Progenitor cell of endocrine pancreas (in vitro differentiated cells): ENCODE measurements around the gene SIDT2. TPM values are rescaled to one million over a fixed set of nuclear protein-coding genes. Genes with fewer than 3 reads are reported as not detected.

Source experiments
- DNase-seq: peaks from one replicate; pipeline ENCODE4 v3.0.0; 2021; ENCODE audit warnings: low spot score; ENCODE audit not compliant: unreplicated experiment
- H3K27ac Mint-ChIP-seq: 2 replicates; pipeline ENCODE4 v1.8.0; 2021; ENCODE audit warnings: mild to moderate bottlenecking, moderate library complexity, mixed read lengths
- H3K27me3 Mint-ChIP-seq: 2 replicates; pipeline ENCODE4 v1.8.0; 2021; ENCODE audit warnings: mixed read lengths
- H3K36me3 Mint-ChIP-seq: 2 replicates; pipeline ENCODE4 v1.8.0; 2022; ENCODE audit warnings: mixed read lengths; ENCODE audit not compliant: insufficient read depth
- H3K4me1 Mint-ChIP-seq: 2 replicates; pipeline ENCODE4 v1.8.0; 2021; ENCODE audit warnings: low read depth, mixed read lengths
- H3K4me3 Mint-ChIP-seq: 2 replicates; pipeline ENCODE4 v1.8.0; 2021; ENCODE audit warnings: low read depth, mild to moderate bottlenecking, moderate library complexity, mixed read lengths
- H3K9me3 Mint-ChIP-seq: 2 replicates; pipeline ENCODE4 v1.8.0; 2021; ENCODE audit warnings: low read depth, mixed read lengths
- total RNA-seq: library from RNA; stranded (reverse); gene quantifications from 2 replicates; pipeline ENCODE4 v1.2.1, GENCODE V29; 2021
- TF ChIP-seq, protein P1 (sequence below): fragments of 200-600 bp; sonication (generic); IDR thresholded peaks from one replicate; pipeline ENCODE4 v1.5.0; 2021; ENCODE audit warnings: antibody characterized with exemption, mild to moderate bottlenecking; ENCODE audit not compliant: unreplicated experiment

The SIDT2 gene
- total RNA-seq, 1 donor from 2014 or later = 44.7 TPM

GRCh38 chr11:117199916-117200812, 21.6 kb downstream of the SIDT2 start:
- H3K27me3 Mint-ChIP-seq = peaks cover 18% of the 10 kb centered on the region
- DNase-seq = no peak
- H3K9me3 Mint-ChIP-seq = no peaks in the 10 kb centered on the region
- H3K4me3 Mint-ChIP-seq = peak overlapping the region; percentile 29
- H3K27ac Mint-ChIP-seq = no peak overlapping the region
- H3K4me1 Mint-ChIP-seq = peaks cover 3% of the 10 kb centered on the region
- H3K36me3 Mint-ChIP-seq = peaks cover 9% of the 10 kb centered on the region
- TF ChIP-seq, protein P1, sequence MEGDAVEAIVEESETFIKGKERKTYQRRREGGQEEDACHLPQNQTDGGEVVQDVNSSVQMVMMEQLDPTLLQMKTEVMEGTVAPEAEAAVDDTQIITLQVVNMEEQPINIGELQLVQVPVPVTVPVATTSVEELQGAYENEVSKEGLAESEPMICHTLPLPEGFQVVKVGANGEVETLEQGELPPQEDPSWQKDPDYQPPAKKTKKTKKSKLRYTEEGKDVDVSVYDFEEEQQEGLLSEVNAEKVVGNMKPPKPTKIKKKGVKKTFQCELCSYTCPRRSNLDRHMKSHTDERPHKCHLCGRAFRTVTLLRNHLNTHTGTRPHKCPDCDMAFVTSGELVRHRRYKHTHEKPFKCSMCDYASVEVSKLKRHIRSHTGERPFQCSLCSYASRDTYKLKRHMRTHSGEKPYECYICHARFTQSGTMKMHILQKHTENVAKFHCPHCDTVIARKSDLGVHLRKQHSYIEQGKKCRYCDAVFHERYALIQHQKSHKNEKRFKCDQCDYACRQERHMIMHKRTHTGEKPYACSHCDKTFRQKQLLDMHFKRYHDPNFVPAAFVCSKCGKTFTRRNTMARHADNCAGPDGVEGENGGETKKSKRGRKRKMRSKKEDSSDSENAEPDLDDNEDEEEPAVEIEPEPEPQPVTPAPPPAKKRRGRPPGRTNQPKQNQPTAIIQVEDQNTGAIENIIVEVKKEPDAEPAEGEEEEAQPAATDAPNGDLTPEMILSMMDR = no peak

DNA sequence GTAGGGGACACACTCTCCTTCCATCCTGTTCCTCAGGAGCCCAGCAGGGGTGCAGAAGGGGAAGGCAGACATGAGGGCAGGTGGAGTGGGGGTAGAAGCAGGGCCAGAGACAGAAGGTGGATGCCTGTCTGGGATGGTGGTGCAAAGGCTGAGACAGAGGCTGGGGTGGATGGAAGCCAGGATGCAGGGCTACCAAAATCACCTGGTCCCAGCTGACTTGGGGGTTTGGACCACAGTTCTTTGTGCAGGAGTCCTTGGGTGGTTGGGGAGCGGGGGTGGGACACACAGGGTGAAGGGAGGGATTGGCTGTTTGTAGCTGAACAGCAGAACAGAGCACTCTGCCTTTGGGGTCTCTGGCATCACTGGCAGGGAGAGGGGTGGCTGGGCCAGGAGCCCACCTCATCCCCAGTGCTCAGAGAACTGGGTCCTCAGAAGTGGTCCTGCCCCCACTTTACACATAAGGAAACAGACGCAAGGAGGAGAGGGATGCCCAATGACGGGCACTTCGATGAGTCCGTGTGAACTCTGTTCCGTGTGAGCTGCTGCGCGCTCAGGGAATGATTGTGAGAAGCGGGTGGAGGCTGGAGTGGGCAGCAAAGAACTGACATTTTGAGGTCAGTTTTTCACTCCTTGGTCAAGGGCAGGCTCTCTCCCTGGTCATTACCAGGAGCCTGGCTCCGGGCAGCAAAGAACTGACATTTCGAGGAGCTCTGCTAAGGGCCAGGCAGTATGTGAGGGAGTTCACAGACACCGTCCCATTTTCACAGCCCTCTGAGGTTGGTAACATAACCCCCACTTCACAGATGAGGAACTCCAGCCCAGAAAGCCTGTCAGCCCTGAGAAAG, 22.5 kb downstream of the SIDT2 start:
- H3K4me3 Mint-ChIP-seq = no peak overlapping the region
- H3K27me3 Mint-ChIP-seq = peaks cover 18% of the 10 kb centered on the region
- TF ChIP-seq, protein P1 = no peak
- peaks cover 8% of the 10 kb centered on the region for H3K36me3 Mint-ChIP-seq
- peaks cover 3% of the 10 kb centered on the region for H3K4me1 Mint-ChIP-seq
- DNase-seq = no peak
- H3K27ac Mint-ChIP-seq = peak overlapping the region; percentile 46
- H3K9me3 Mint-ChIP-seq = no peaks in the 10 kb centered on the region

- Mint-ChIP-seq H3K27me3 (peaks cover 18% of the 10 kb centered on the region), H3K4me1 (peaks cover 3% of the 10 kb centered on the region), H3K9me3 (no peaks in the 10 kb centered on the region), H3K36me3 (peaks cover 8% of the 10 kb centered on the region), H3K27ac (no peak overlapping the region), H3K4me3 (no peak overlapping the region)
- DNase-seq = no peak
- TF ChIP-seq, protein P1 = no peak
Measured at GRCh38 chr11:117201658-117202305, 23.2 kb downstream of the SIDT2 start.

- no peak overlapping the region for H3K4me3 Mint-ChIP-seq
- H3K27ac Mint-ChIP-seq = no peak overlapping the region
- peaks cover 18% of the 10 kb centered on the region for H3K27me3 Mint-ChIP-seq
- H3K36me3 Mint-ChIP-seq = peaks cover 5% of the 10 kb centered on the region
- H3K4me1 Mint-ChIP-seq = peaks cover 3% of the 10 kb centered on the region
- TF ChIP-seq, protein P1 = no peak
- DNase-seq = no peak
- no peaks in the 10 kb centered on the region for H3K9me3 Mint-ChIP-seq
Measured at GRCh38 chr11:117202386-117203068, 24.0 kb downstream of the SIDT2 start.
